ENCODE results near the gene FAF1.

GRCh38 chr1:50873458-50874187, 86.4 kb downstream of the FAF1 start:
- TF ChIP-seq CTCF (IDR thresholded peaks at IDR 0.05) (no peak), POLR2A (IDR thresholded peaks at IDR 0.05) (no peak)

Data from lower leg skin (tissue), 3 donors.